Measurements from ENCODE around the gene BICRAL.

GRCh38 chr6:42831237-42831636 lies 49.4 kb downstream of the BICRAL start:
- TF ChIP-seq POLR2AphosphoS5 (IDR thresholded peaks at IDR 0.05; ENCODE audit: low read depth, low read length) (no peak), TAF1 (IDR thresholded peaks at IDR 0.05; ENCODE audit: borderline replicate concordance, low read depth, low read length) (no peak)
